ENCODE data around the gene DVL1. TPM values are rescaled to one million over a fixed set of nuclear protein-coding genes. Genes with fewer than 3 reads are reported as not detected.

The DVL1 gene
- total and polyA plus RNA-seq, 2 experiments from 2014 or later, result 8.6 to 113 TPM

DNA sequence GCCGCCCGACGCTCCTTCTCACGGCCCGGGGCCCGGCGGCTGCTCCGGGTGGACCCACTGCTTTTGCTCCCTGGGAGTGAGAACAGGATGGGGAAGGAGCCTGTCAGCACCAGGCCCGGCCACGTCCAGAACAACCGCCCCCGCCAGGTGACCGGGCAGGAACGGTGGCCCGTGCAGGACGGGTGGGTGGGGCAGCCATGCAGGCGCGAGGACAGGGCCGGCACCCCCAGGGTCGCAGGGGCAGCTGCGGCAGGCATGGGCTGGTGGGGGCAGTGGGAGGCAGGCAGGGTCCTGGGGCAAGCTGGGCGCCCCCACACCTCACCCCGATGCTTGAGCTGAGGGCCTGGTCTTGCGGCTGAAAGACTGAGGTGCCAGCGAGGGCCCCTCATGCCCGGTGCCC is 12.8 kb downstream of the DVL1 start:
- H2AFZ ChIP-seq, result no peak overlapping the region
- no peaks in the 10 kb centered on the region for H3K9me2 ChIP-seq (ENCODE audit: insufficient read depth)
- no peaks in the 10 kb centered on the region for H4K20me1 ChIP-seq (ENCODE audit: insufficient read depth)
- H3F3A ChIP-seq (ENCODE audit: insufficient read depth), result no peaks in the 10 kb centered on the region
- H3K4me2 ChIP-seq (ENCODE audit: unreplicated experiment), result no peak overlapping the region
- 96 to 97% methylated on average over 17 to 26 of the region's 26 CpGs for WGBS, 2 experiments (ENCODE audit: low coverage in 1 of 2, low lambda C conversion rate in 2 of 2, missing lambda C conversion rate in 2 of 2)
- H3K36me3 ChIP-seq (ENCODE audit: low read depth), result no peaks in the 10 kb centered on the region; the same call in 1 of the 2 replicates
- DNase-seq, result no peak
- H3K27ac ChIP-seq, result no peak overlapping the region
- in situ Hi-C loops (cut with MboI), result no loop called here
- H3K9me3 ChIP-seq (ENCODE audit: low read depth), result no peaks in the 10 kb centered on the region
- TF ChIP-seq EZH2phosphoT487 (IDR thresholded peaks at IDR 0.05; ENCODE audit: insufficient read depth, low read depth), result no peak
- no peak for TF ChIP-seq EZH2 (IDR thresholded peaks at IDR 0.05; ENCODE audit: insufficient read depth, poor library complexity, severe bottlenecking)
- no peaks in the 10 kb centered on the region for H3K27me3 ChIP-seq (replicated peaks; ENCODE audit: insufficient read depth)
- H3K79me2 ChIP-seq (ENCODE audit: insufficient read depth), result peaks cover 8% of the 10 kb centered on the region; the same call in 1 of the 2 replicates
- no peak overlapping the region for H3K4me3 ChIP-seq
- no peak overlapping the region for H3K9ac ChIP-seq
- peaks cover under 1% of the 10 kb centered on the region for H3K4me1 ChIP-seq (ENCODE audit: insufficient read depth)

DNA sequence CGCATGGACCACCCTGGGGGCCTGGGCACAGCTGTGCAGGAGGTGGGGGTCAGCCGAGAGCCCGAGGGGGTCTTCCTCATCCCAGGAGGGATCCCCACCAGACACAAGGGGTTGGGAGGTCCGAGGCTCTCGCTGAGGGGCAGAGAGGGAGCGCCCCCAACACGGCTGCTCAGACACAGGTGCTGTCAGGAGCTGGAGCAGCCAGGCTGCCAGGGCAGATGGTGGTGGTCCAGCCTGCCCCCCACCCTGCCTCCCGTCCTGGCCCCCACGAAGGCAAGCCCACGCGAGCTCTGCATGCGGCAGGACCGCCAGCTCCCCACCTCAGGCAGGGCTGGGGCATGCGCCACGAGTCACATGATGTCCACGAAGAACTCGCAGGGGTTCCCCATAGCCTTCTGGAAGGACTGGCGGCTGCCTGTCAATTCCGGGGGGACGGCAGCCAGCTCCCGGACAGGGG is 13.4 kb downstream of the DVL1 start:
- H3K4me2 ChIP-seq (ENCODE audit: unreplicated experiment), result no peak overlapping the region
- H3K27me3 ChIP-seq (replicated peaks; ENCODE audit: insufficient read depth), result no peaks in the 10 kb centered on the region
- H2AFZ ChIP-seq, result no peak overlapping the region
- no peak overlapping the region for H3K4me3 ChIP-seq
- no peak overlapping the region for H3K27ac ChIP-seq
- no peaks in the 10 kb centered on the region for H3K9me2 ChIP-seq (ENCODE audit: insufficient read depth)
- H3K36me3 ChIP-seq (ENCODE audit: low read depth), result no peaks in the 10 kb centered on the region; the same call in 1 of the 2 replicates
- H3K4me1 ChIP-seq (ENCODE audit: insufficient read depth), result peaks cover 7% of the 10 kb centered on the region
- WGBS, 2 experiments (ENCODE audit: low coverage in 1 of 2, low lambda C conversion rate in 2 of 2, missing lambda C conversion rate in 2 of 2), result 90 to 94% methylated on average over 17 to 20 of the region's 21 CpGs
- no peaks in the 10 kb centered on the region for H3K9me3 ChIP-seq (ENCODE audit: low read depth)
- H4K20me1 ChIP-seq (ENCODE audit: insufficient read depth), result no peaks in the 10 kb centered on the region
- H3F3A ChIP-seq (ENCODE audit: insufficient read depth), result no peaks in the 10 kb centered on the region
- DNase-seq, result no peak
- no peak overlapping the region for H3K9ac ChIP-seq
- in situ Hi-C loops (cut with MboI), result no loop called here
- TF ChIP-seq EZH2phosphoT487 (IDR thresholded peaks at IDR 0.05; ENCODE audit: insufficient read depth, low read depth) (no peak), EZH2 (IDR thresholded peaks at IDR 0.05; ENCODE audit: insufficient read depth, poor library complexity, severe bottlenecking) (no peak)
- peaks cover 2% of the 10 kb centered on the region; the same call in 1 of the 2 replicates for H3K79me2 ChIP-seq (ENCODE audit: insufficient read depth)

DNA sequence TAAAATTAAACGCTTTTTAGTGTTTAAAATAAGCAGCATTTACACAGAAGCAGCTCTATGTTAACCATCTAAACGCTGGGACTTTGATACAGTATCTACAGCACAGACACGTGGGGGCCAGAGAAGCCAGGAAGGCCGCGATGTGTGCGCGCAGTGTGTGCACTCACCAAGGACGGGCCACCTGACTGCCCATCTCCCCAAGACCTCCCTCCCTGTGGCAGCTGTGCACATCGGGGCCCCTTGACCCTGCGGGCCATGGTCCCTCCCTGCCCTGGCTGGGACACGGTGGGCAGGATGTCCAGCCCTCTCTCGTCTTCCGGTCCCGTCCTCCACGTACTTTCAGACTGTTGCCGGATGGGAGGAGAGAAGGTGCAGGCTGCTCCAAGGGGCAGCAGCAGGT is 13.9 kb downstream of the DVL1 start:
- 85 to 87% methylated on average over 15 to 16 of the region's 16 CpGs for WGBS, 2 experiments (ENCODE audit: low coverage in 1 of 2, low lambda C conversion rate in 2 of 2, missing lambda C conversion rate in 2 of 2)
- Histone ChIP-seq H3K9me2 (ENCODE audit: insufficient read depth) (no peaks in the 10 kb centered on the region), H3K4me1 (ENCODE audit: insufficient read depth) (peaks cover 12% of the 10 kb centered on the region), H3K79me2 (ENCODE audit: insufficient read depth) (no peaks in the 10 kb centered on the region), H3K36me3 (ENCODE audit: low read depth) (no peaks in the 10 kb centered on the region; the same call in 1 of the 2 replicates), H3K27me3 (replicated peaks; ENCODE audit: insufficient read depth) (no peaks in the 10 kb centered on the region), H3F3A (ENCODE audit: insufficient read depth) (no peaks in the 10 kb centered on the region), H3K4me2 (ENCODE audit: unreplicated experiment) (no peak overlapping the region), H2AFZ (no peak overlapping the region), H3K9me3 (ENCODE audit: low read depth) (no peaks in the 10 kb centered on the region), H4K20me1 (ENCODE audit: insufficient read depth) (no peaks in the 10 kb centered on the region), H3K4me3 (no peak overlapping the region), H3K27ac (no peak overlapping the region), H3K9ac (no peak overlapping the region)
- in situ Hi-C loops (cut with MboI), result no loop called here
- no peak for TF ChIP-seq EZH2 (IDR thresholded peaks at IDR 0.05; ENCODE audit: insufficient read depth, poor library complexity, severe bottlenecking)
- DNase-seq, result no peak

DNA sequence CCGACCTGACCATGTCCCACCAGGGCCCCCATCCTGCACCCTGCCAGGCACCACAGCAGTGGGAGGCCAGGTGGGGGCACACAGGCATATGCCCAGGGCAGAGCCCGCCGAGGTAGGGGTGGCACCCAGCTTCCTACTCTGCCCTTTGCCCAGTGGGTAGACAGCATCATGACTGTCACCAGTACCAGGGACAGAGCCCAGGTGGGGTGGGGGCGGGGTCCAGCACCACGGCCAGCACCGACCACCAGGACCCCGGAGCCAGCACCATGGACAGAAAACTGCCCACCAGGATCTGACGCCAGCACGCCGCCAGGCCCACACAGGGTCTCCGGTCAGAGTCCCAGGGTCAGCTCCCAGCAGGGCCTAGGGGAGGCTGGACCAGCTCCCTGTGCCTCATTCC is 14.4 kb downstream of the DVL1 start:
- WGBS, 2 experiments (ENCODE audit: low coverage in 1 of 2, low lambda C conversion rate in 2 of 2, missing lambda C conversion rate in 2 of 2), result 82 to 93% methylated on average over 8 to 11 of the region's 11 CpGs
- Histone ChIP-seq H3K36me3 (ENCODE audit: low read depth) (no peaks in the 10 kb centered on the region; the same call in 1 of the 2 replicates), H4K20me1 (ENCODE audit: insufficient read depth) (no peaks in the 10 kb centered on the region), H3F3A (ENCODE audit: insufficient read depth) (no peaks in the 10 kb centered on the region), H3K4me1 (ENCODE audit: insufficient read depth) (peaks cover 12% of the 10 kb centered on the region), H3K9ac (no peak overlapping the region), H3K4me2 (ENCODE audit: unreplicated experiment) (no peak overlapping the region), H3K79me2 (ENCODE audit: insufficient read depth) (no peaks in the 10 kb centered on the region), H3K4me3 (no peak overlapping the region), H3K9me3 (ENCODE audit: low read depth) (no peaks in the 10 kb centered on the region), H3K27ac (no peak overlapping the region), H3K9me2 (ENCODE audit: insufficient read depth) (no peaks in the 10 kb centered on the region), H2AFZ (no peak overlapping the region), H3K27me3 (replicated peaks; ENCODE audit: insufficient read depth) (no peaks in the 10 kb centered on the region)
- no peak for DNase-seq
- in situ Hi-C loops (cut with MboI), result no loop called here
- TF ChIP-seq EZH2phosphoT487 (IDR thresholded peaks at IDR 0.05; ENCODE audit: insufficient read depth, low read depth) (no peak), EZH2 (IDR thresholded peaks at IDR 0.05; ENCODE audit: insufficient read depth, poor library complexity, severe bottlenecking) (no peak)
